IgD-negative memory B cell (primary cell): ENCODE results near the gene TLE3. TPM values are rescaled to one million over a fixed set of nuclear protein-coding genes. Genes with fewer than 3 reads are reported as not detected.

Source experiments
- H3K27ac Mint-ChIP-seq, 3 donors: one replicate each; pipeline ENCODE4 v1.8.0; 2020 to 2022; ENCODE audit warnings: mild to moderate bottlenecking in 3 of 3, mixed read lengths in 3 of 3, moderate library complexity in 1 of 3
- H3K27me3 Mint-ChIP-seq: one replicate; pipeline ENCODE4 v1.8.0; 2021; ENCODE audit warnings: mixed read lengths
- H3K36me3 Mint-ChIP-seq: one replicate; pipeline ENCODE4 v1.8.0; 2020; ENCODE audit warnings: mild to moderate bottlenecking, mixed read lengths
- H3K4me1 Mint-ChIP-seq, 3 donors: one replicate each; pipeline ENCODE4 v1.8.0; 2020 to 2022; ENCODE audit warnings: mixed read lengths in 3 of 3, mild to moderate bottlenecking in 1 of 3
- H3K4me3 Mint-ChIP-seq, 4 donors: one replicate each; pipeline ENCODE4 v1.8.0; 2020 to 2022; ENCODE audit warnings: mild to moderate bottlenecking in 4 of 4, mixed read lengths in 4 of 4, moderate library complexity in 3 of 4
- H3K9me3 Mint-ChIP-seq, 3 donors: one replicate each; pipeline ENCODE4 v1.8.0; 2020 to 2021; ENCODE audit warnings: mixed read lengths in 3 of 3, mild to moderate bottlenecking in 1 of 3
- polyA plus RNA-seq: library from polyadenylated mRNA; unstranded; fragments of 300-500 nt; fragmentation: Illumina TruSeq; gene quantifications from one replicate; pipeline ENCODE4 v1.2.3, GENCODE V29; 2021

The TLE3 gene
- polyA plus RNA-seq, 1 donor from 2014 or later: 88.7 TPM

DNA sequence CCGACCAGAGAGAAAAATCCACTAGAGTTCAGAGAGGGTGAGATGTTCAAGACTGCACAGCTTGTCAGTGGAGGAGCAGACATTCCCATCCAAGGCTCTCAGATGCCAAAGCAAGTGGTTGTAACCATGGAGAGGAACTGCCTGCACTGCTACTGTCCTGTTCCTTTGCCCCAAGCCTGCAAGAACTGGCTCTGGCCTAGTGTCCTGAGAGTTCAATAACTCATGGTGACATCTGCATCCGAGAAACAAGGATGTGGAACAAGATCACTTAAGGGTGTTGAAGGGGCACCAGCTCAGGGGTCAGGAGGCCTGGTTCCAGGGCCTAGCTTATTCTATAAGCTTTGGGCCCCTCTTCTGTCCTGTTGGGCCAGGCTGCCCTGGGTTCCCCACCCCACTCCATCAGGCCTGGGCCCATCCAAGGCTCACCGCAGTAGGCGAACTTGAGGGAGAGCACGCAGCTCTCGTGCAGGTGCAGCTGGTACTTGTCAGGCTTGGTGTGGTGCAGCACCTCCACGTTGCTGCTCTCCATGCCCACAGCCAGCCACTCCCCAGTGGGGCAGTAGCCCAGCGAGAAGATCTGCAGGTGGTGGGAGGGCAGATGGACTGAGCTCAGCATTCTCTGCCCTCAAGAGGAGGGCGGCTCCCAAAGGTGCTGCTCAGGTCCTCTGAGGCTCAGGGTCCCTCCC, 45.6 kb downstream of the TLE3 start:
- H3K4me3 Mint-ChIP-seq: no peak overlapping the region
- H3K36me3 Mint-ChIP-seq: peaks cover 18% of the 10 kb centered on the region
- H3K27me3 Mint-ChIP-seq: no peaks in the 10 kb centered on the region
- H3K9me3 Mint-ChIP-seq: no peaks in the 10 kb centered on the region
- peak overlapping the region in 1 of 3 donors; percentile 74 for H3K27ac Mint-ChIP-seq
- peaks cover 6 to 10% (median 10%) of the 10 kb centered on the region in 3 donors for H3K4me1 Mint-ChIP-seq

DNA sequence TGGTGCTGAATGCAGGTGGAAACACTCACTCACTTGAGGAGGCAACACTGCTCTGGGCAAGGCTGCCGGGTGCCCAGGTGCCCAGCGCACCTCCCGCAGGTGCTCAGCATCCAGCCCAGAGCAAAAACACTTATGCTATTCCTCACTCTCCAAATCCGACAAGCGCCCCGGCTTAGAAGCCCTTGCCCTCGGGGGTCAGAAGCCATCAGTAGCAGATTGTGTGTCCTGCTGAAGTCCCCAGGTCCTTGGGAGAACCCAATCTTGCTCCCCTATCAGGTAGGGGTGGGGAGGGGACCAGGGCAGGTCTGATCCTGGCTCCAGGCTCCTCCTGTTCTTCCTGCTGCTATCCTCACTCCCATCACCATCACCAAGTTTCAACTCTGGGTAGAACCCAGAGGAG, 46.7 kb downstream of the TLE3 start:
- Mint-ChIP-seq H3K36me3 (peaks cover 19% of the 10 kb centered on the region), H3K4me3 (peak overlapping the region in 1 of 4 donors; percentile 76), H3K27me3 (no peaks in the 10 kb centered on the region), H3K9me3 (no peaks in the 10 kb centered on the region), H3K27ac (peak overlapping the region in 1 of 3 donors; percentile 74), H3K4me1 (peaks cover 7 to 13% (median 13%) of the 10 kb centered on the region in 3 donors)

DNA sequence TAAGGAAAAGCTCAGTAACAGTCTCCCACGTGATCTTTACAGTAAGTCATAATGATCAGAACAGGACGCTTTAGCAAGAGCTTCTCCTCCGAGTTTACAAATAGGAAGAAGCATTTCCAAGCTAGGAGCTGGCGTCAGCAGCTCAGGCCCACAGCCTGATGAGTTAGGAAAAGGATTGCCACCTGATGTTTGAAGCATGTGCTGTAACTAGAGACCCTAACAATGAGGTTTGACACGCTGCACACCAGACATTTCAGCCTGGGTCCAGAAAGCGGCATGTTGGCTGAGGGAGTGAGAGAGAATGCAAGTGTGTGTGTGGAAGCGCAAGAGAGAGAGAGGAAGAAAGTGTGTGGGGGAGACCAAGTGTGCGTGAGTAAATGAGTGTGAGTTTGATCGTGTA, 47.3 kb downstream of the TLE3 start:
- no peaks in the 10 kb centered on the region for H3K27me3 Mint-ChIP-seq
- peaks cover 19% of the 10 kb centered on the region for H3K36me3 Mint-ChIP-seq
- H3K9me3 Mint-ChIP-seq: no peaks in the 10 kb centered on the region
- no peak overlapping the region for H3K4me3 Mint-ChIP-seq
- peaks cover 7 to 14% (median 14%) of the 10 kb centered on the region in 3 donors for H3K4me1 Mint-ChIP-seq
- no peak overlapping the region for H3K27ac Mint-ChIP-seq

DNA sequence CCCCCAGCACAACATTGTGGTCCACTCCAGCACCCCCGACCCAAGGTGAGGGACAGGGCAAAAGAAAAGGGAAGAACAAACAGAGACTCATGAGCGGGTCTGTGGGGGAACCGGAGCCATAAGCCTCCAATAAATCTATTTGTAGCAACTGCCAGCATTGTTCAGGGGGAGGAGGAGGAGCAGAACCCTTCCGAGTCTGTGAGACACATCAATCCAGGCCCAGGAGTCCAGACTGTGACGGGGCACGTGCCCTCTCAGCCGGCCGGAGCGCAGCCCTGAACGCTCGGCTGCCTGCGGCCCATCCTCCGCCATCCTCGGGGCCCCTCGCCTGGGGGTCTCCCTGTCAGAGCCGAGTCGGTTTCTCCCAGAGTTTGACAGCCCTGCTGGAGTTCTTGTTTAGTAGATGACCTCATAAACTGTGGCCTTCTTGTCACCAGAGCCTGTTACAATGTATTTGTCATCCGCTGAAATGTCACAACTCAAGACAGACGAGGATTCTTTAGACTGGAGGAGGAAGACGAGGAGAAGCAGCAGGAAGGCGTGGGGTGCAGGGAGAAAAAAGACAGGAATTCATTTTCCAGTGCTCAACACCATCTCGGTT, 47.9 kb downstream of the TLE3 start:
- Mint-ChIP-seq H3K4me3 (no peak overlapping the region), H3K9me3 (no peaks in the 10 kb centered on the region), H3K36me3 (peaks cover 19% of the 10 kb centered on the region), H3K27ac (peak overlapping the region in 1 of 3 donors; percentile 84), H3K27me3 (no peaks in the 10 kb centered on the region), H3K4me1 (peaks cover 7 to 14% (median 14%) of the 10 kb centered on the region in 3 donors)

DNA sequence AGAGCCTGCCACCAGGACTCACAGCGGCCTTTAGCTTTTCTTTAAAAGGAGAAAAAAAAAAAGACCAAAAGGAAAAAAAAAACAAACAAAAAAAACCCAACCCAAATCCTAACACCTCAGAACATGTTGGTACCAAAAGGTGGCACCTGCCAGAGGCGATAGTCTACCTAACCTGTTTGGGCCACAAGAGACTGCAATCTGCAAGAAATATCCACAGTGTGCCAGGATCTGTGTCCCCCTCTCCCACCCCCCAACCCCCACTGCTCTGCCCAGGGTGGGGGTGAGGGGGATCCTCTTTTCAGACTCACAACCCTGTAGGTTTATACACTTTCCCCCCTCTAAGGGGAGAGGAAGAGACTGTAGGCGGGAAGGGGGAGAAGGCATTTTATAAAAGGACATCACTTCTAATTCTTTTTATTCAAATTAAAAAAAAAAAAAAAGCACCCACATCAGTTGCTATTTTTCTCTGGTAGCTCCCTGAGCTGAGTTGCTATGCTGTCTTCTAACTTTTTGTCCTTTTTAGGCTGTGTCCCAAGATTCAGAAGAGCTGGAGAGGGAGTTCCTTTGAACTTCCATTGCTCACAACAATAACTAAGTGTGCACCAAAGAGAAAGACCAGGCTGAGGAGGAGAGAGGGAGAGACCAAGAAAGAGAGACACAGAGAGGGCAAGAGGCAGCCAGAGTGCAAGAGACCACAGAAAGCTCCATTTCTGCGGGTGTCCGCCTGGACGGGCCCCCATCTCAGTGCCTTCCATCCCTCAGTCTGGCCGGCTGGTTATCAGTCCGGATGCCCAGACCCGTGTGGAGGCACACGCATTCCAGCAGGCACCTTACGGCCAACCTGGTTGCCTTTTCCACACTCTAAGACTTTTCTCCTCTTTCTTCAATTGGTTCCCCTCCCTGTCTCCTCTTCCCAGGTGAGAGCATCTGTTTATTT, 48.9 kb downstream of the TLE3 start:
- Mint-ChIP-seq H3K27ac (peak overlapping the region; percentile 32 to 61 (median 53)), H3K4me1 (peaks cover 10 to 16% (median 16%) of the 10 kb centered on the region in 3 donors), H3K9me3 (no peaks in the 10 kb centered on the region), H3K36me3 (peaks cover 16% of the 10 kb centered on the region), H3K27me3 (no peaks in the 10 kb centered on the region), H3K4me3 (peak overlapping the region in 1 of 4 donors; percentile 34)

DNA sequence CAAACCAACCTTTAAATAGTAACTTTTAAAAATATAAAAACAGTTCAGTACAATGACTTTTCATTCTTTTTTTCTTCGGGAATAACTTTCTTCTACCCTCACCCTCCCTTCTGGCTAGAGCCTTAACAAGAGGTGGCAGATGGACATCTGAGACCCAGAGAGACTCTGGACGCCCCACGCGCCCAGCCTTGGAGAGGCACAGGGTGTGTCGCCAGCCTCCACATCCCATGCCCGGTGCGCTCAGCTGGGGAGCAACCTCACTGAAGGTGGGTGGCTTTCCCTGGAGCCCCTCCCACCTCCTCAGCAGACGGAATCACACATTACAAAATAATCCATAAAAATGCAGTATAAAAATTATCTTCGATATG, 49.5 kb downstream of the TLE3 start:
- H3K4me3 Mint-ChIP-seq: peak overlapping the region in 1 of 4 donors; percentile 34
- H3K27ac Mint-ChIP-seq: peak overlapping the region in 2 of 3 donors; percentile 32 to 61
- H3K9me3 Mint-ChIP-seq: no peaks in the 10 kb centered on the region
- peaks cover 13 to 22% (median 21%) of the 10 kb centered on the region in 3 donors for H3K4me1 Mint-ChIP-seq
- H3K36me3 Mint-ChIP-seq: peaks cover 18% of the 10 kb centered on the region
- H3K27me3 Mint-ChIP-seq: no peaks in the 10 kb centered on the region

DNA sequence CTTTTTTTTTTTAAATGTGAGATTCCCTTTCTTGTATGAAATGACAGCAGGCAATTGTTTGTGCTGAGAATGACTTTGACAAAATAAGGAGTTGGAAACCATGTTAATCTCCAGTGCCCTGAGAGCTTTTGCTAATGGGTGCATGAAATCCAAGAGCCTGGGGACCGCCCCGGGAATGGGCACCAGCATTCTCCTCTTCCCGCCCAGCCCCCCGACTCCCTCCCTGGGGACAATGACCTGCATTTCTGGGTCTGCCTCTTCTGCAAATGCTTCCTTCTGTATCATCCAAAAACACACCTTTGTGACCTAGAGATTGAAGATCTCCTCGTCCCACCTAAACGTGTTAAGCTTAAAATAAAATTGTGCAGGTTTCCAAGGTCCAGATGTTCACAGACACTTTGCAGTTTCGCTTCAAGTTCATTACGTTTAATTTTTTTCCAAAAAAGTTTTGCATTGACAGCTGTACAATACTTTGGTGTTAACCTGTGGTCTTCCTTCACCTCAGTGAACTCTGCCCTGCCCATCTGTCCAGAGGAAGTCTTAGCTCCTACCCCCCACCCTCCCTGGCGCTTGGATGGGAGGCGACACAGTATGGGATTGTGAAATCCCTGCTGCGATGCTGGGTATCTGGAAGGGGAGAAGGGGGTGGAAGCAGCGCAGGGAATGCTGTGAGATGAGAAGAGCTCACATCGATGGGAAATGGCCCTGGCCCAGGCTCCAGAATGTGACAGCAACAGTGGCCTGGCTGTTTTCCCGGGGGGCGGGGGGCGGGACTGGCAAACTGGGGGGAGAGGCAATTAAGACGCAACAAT, 50.1 kb downstream of the TLE3 start:
- Mint-ChIP-seq H3K4me3 (no peak overlapping the region), H3K27me3 (no peaks in the 10 kb centered on the region), H3K36me3 (peaks cover 21% of the 10 kb centered on the region), H3K27ac (peak overlapping the region; percentile 66 to 88 (median 84)), H3K4me1 (peaks cover 17 to 25% (median 22%) of the 10 kb centered on the region in 3 donors), H3K9me3 (no peaks in the 10 kb centered on the region)

DNA sequence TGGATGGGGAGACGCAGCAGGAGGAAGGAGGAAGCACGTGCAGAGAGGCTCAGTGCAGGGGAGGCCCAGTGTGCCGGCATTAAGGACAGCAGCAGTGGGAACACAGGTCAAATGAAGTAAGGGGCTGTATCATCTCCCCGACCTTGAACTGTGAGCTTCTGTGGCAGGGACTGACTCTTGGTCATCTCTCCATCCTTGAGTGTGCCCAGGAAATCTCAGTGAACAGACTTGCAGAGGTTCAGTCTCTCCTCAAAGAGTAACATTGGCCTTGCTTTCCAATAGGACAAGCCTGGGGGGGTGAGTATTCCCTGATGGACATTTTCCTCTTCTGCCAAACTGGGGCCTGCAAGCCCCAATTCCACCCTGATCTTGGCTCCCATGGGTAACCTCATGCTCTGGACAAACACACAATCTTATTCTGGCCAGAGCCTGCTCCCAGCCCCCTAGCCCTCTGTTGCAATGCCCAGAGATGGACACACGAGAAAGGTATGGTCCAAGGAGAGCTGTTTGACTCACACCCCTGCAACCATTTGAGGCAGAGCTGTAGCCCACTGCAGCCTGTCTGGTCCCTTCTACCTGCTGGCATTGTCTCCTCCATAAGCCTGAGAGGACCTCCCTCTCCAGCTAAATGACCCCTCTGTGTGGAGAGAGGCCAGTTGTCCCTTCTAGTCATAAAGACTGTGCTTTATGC, 50.9 kb downstream of the TLE3 start:
- H3K27me3 Mint-ChIP-seq: no peaks in the 10 kb centered on the region
- peaks cover under 1 to 2% (median 2%) of the 10 kb centered on the region in 3 donors for H3K9me3 Mint-ChIP-seq
- peaks cover 21 to 29% (median 23%) of the 10 kb centered on the region in 3 donors for H3K4me1 Mint-ChIP-seq
- peak overlapping the region; percentile 31 to 88 (median 66) for H3K27ac Mint-ChIP-seq
- H3K4me3 Mint-ChIP-seq: no peak overlapping the region
- peaks cover 23% of the 10 kb centered on the region for H3K36me3 Mint-ChIP-seq

DNA sequence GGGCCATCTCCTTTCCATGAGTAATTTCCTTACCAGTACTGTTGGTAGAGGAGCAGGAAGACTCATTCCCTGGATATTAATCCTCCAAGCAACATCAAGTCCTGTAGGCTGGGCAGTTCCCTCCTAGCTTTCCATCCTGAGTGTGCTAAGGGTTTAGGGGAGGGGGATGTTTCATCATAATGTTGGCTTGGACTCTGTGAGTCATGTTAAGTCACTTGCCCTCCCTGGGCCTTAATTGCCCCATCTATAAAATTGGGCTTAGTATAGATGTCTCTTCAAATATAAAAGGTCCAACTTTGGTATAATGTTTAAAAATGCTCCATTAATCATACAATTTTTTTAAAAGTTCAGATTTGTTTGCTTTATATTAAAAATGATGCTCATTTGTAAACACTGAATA, 52.7 kb downstream of the TLE3 start:
- Mint-ChIP-seq H3K4me1 (peaks cover 27 to 38% (median 34%) of the 10 kb centered on the region in 3 donors), H3K36me3 (peaks cover 15% of the 10 kb centered on the region), H3K4me3 (no peak overlapping the region), H3K9me3 (peaks cover 2 to 5% (median 2%) of the 10 kb centered on the region in 3 donors), H3K27ac (no peak overlapping the region), H3K27me3 (no peaks in the 10 kb centered on the region)

DNA sequence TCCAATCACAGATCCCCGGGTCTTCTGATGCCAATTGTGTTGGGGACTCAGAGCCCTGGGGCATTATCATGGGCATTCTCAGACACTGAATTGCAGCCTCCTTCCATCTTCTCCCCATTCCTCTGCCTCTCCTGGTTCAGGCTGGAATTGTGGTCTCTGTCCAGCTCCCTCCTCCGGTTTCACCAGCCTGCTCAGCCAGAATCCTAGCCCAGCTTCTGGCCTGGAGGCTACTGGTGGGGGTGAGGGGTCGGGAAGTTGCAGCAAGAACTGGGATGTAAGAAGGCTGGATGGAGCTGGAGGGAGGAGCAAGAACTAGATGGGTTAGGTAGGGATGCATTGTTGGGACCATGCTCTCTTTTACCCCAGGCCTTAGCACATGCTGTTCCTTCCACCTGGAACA, 53.5 kb downstream of the TLE3 start:
- peaks cover 28 to 43% (median 36%) of the 10 kb centered on the region in 3 donors for H3K4me1 Mint-ChIP-seq
- H3K4me3 Mint-ChIP-seq: no peak overlapping the region
- H3K27me3 Mint-ChIP-seq: no peaks in the 10 kb centered on the region

DNA sequence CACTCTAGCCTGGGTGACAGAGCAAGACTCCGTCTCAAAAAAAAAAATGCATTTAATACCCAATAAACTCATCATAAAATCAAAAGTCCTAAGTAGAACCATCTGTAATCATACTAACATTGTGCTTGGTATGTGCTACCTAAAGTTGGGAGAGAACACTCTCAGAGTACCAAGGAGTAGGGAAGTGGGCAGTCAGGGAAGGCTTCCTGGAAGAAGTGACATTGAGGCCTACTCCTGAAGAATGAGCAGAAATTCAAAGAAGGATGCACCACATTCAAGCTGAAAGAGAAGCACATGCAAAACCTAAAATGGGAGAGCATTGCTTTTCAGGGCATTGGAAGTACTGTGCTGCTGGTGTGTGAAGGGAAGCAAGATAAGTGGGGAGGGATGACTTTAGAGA, 54.1 kb downstream of the TLE3 start:
- Mint-ChIP-seq H3K4me1 (peaks cover 29 to 46% (median 38%) of the 10 kb centered on the region in 3 donors), H3K9me3 (peaks cover 2 to 5% (median 2%) of the 10 kb centered on the region in 3 donors), H3K36me3 (peaks cover 15% of the 10 kb centered on the region), H3K27me3 (no peaks in the 10 kb centered on the region), H3K4me3 (peak overlapping the region in 1 of 4 donors; percentile 82), H3K27ac (peak overlapping the region in 1 of 3 donors; percentile 50)

More for the DNA sequence above, 53.5 kb downstream of the TLE3 start:
- peak overlapping the region in 1 of 3 donors; percentile 17 for H3K27ac Mint-ChIP-seq
- peaks cover 15% of the 10 kb centered on the region for H3K36me3 Mint-ChIP-seq
- peaks cover 2 to 5% (median 2%) of the 10 kb centered on the region in 3 donors for H3K9me3 Mint-ChIP-seq

DNA sequence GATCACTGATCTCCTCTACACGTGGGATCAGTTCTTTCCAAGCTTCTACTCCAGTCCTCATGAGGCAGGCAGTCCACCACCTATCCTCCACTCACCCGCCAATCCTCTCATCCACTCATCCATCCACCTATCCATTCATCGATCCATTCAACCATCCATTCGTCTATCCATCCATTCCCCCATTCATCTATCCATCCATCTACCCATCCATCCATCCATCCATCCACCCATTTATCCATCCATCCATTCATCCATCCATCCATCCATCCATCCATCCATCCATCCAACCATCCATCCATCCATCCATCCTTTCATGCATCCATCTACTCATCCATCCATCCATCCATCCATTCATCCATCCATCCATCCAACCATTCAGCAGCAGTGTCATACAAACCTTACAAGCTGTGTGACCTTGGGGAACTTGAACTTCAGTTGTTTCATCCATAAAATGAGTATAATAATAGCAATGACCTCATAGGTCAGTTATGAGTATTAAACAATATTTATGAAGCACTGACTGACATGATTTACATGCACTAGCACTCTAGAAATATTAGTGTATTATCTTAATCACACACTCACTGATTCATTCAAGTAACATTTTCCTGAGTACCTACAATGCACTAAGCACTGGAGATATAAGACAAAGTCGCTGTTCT, 55.0 kb downstream of the TLE3 start:
- Mint-ChIP-seq H3K27ac (peak overlapping the region in 1 of 3 donors; percentile 60), H3K9me3 (peaks cover 2 to 5% (median 2%) of the 10 kb centered on the region in 3 donors), H3K36me3 (peaks cover 14% of the 10 kb centered on the region), H3K27me3 (no peaks in the 10 kb centered on the region), H3K4me3 (peak overlapping the region in 1 of 4 donors; percentile 41), H3K4me1 (peaks cover 35 to 52% (median 45%) of the 10 kb centered on the region in 3 donors)

DNA sequence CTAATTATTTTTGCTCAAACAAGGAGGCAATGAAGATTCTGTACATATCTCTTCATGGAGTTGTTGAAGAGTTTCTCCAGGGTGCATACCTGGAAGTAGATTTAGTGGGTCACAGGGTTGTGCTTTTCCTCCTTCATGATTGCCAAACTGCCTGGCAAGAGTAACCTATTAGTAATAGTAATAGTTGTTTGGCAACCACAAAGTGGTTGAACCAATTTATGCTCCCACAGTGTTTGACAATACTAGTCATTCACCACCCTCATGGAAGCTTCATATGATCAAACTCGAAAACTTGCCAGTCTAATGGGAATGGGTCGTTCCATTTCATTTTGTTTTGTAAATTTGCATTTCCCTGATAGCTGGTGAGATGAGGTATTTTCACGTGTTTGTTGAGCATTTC, 57.8 kb downstream of the TLE3 start:
- Mint-ChIP-seq H3K27ac (peak overlapping the region in 2 of 3 donors; percentile 14 to 39), H3K4me3 (peak overlapping the region in 2 of 4 donors; percentile 70 to 72), H3K27me3 (no peaks in the 10 kb centered on the region), H3K36me3 (peaks cover 10% of the 10 kb centered on the region), H3K9me3 (peaks cover 2 to 5% (median 2%) of the 10 kb centered on the region in 3 donors), H3K4me1 (peaks cover 46 to 70% (median 64%) of the 10 kb centered on the region in 3 donors)
